ENCODE measurements around the gene TAS1R2. TPM values are rescaled to one million over a fixed set of nuclear protein-coding genes. Genes with fewer than 3 reads are reported as not detected.

The TAS1R2 gene
- total RNA-seq, 1 donor from 2014 or later: not detected

GRCh38 chr1:18814874-18815531 lies 44.5 kb downstream of the TAS1R2 start:
- peaks cover 6% of the 10 kb centered on the region for H3K4me1 ChIP-seq
- no peaks in the 10 kb centered on the region for H3K79me2 ChIP-seq (ENCODE audit: low read depth)
- DNase-seq (ENCODE audit: low spot score): no peak
- H3K9ac ChIP-seq: no peak overlapping the region
- no peak overlapping the region for H3K4me3 ChIP-seq
- Mint-ChIP-seq H3K4me3 (no peak overlapping the region), H3K27ac (no peak overlapping the region), H3K9me3 (no peaks in the 10 kb centered on the region), H3K4me1 (peaks cover 19% of the 10 kb centered on the region), H3K27me3 (ENCODE audit: insufficient read depth, low read depth) (peaks cover 10% of the 10 kb centered on the region), H3K36me3 (no peaks in the 10 kb centered on the region)
- no peaks in the 10 kb centered on the region for H3K9me3 ChIP-seq (ENCODE audit: low read depth)
- no peaks in the 10 kb centered on the region for H3F3A ChIP-seq (ENCODE audit: low read depth)
- no peak overlapping the region for H2AFZ ChIP-seq (replicated peaks)
- no peak overlapping the region for H3K27ac ChIP-seq
- no peak overlapping the region for H3K4me2 ChIP-seq
- no peaks in the 10 kb centered on the region for H4K20me1 ChIP-seq (ENCODE audit: low read depth)
- no peaks in the 10 kb centered on the region for H3K36me3 ChIP-seq
- peaks cover 29% of the 10 kb centered on the region for H3K27me3 ChIP-seq
- TF ChIP-seq EZH2 (IDR thresholded peaks at IDR 0.05) (no peak), CTCF (IDR thresholded peaks at IDR 0.05) (no peak), EZH2phosphoT487 (IDR thresholded peaks at IDR 0.05) (no peak)

- H3K27me3 Mint-ChIP-seq (ENCODE audit: insufficient read depth, low read depth): peaks cover 11% of the 10 kb centered on the region
- DNase-seq (ENCODE audit: low spot score): peak; percentile 71
- TF ChIP-seq EZH2 (IDR thresholded peaks at IDR 0.05) (no peak), CTCF (IDR thresholded peaks at IDR 0.05) (no peak), EZH2phosphoT487 (IDR thresholded peaks at IDR 0.05) (no peak)
- no peaks in the 10 kb centered on the region for H3K36me3 Mint-ChIP-seq
- no peak overlapping the region for H3K27ac Mint-ChIP-seq
- Histone ChIP-seq H3K9me3 (ENCODE audit: low read depth) (no peaks in the 10 kb centered on the region), H3K36me3 (no peaks in the 10 kb centered on the region), H4K20me1 (ENCODE audit: low read depth) (no peaks in the 10 kb centered on the region), H3K4me2 (peak overlapping the region; percentile 18), H3K27me3 (peaks cover 23% of the 10 kb centered on the region), H3K27ac (no peak overlapping the region), H3K4me3 (no peak overlapping the region), H3K9ac (no peak overlapping the region), H3F3A (ENCODE audit: low read depth) (no peaks in the 10 kb centered on the region), H3K4me1 (peaks cover 6% of the 10 kb centered on the region), H3K79me2 (ENCODE audit: low read depth) (no peaks in the 10 kb centered on the region), H2AFZ (replicated peaks) (no peak overlapping the region)
- H3K4me1 Mint-ChIP-seq: peaks cover 19% of the 10 kb centered on the region
- no peak overlapping the region for H3K4me3 Mint-ChIP-seq
- no peaks in the 10 kb centered on the region for H3K9me3 Mint-ChIP-seq
Observed at GRCh38 chr1:18814425-18814824, 45.0 kb downstream of the TAS1R2 start.

DNA sequence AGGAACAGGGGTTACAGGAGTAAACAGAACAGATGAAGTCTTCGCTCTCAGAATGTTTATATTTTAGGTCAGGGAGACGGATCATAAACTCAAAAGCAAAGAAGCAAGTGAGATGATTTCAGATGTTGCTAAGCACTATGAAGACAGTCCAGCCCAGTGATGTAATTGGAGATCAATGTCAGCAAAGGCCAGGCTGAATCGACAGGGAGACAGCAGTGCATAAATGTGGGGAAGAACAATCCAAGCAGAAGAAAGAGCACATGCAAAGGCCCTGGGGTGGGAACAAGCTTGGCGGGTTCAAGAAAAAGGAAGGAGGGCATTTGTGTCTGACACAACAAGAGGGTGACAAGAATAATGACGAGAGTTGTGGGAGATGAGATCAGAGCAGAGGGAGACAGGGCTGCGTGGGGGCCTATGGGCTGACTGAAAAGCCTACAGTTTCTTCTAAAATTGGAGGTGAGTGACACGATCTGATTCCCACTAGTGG lies 47.0 kb downstream of the TAS1R2 start:
- Histone ChIP-seq H2AFZ (replicated peaks) (no peak overlapping the region), H3K4me3 (no peak overlapping the region), H3K27ac (no peak overlapping the region), H3K27me3 (peaks cover 4% of the 10 kb centered on the region), H3K4me2 (no peak overlapping the region), H3F3A (ENCODE audit: low read depth) (no peaks in the 10 kb centered on the region), H3K9ac (no peak overlapping the region), H3K4me1 (peaks cover 6% of the 10 kb centered on the region), H3K9me3 (ENCODE audit: low read depth) (no peaks in the 10 kb centered on the region), H3K36me3 (no peaks in the 10 kb centered on the region), H4K20me1 (ENCODE audit: low read depth) (no peaks in the 10 kb centered on the region), H3K79me2 (ENCODE audit: low read depth) (no peaks in the 10 kb centered on the region)
- no peak for DNase-seq (ENCODE audit: low spot score)
- no peak overlapping the region for H3K27ac Mint-ChIP-seq
- H3K4me1 Mint-ChIP-seq: peaks cover 16% of the 10 kb centered on the region
- TF ChIP-seq CTCF (IDR thresholded peaks at IDR 0.05) (no peak), EZH2 (IDR thresholded peaks at IDR 0.05) (no peak), EZH2phosphoT487 (IDR thresholded peaks at IDR 0.05) (no peak)
- H3K27me3 Mint-ChIP-seq (ENCODE audit: insufficient read depth, low read depth): peaks cover 11% of the 10 kb centered on the region
- H3K9me3 Mint-ChIP-seq: no peaks in the 10 kb centered on the region
- no peak overlapping the region for H3K4me3 Mint-ChIP-seq
- no peaks in the 10 kb centered on the region for H3K36me3 Mint-ChIP-seq

Measured in neural progenitor cell (in vitro differentiated cells).